Lower leg skin (tissue), 3 donors: ENCODE results near the gene GLS.

Source experiments
- CTCF ChIP-seq, 3 donors: fragments of 450-650 bp; IDR thresholded peaks; one replicate each; pipeline ENCODE4 v1.5.1; 2016; ENCODE audit warnings: antibody characterized with exemption in 3 of 3, mild to moderate bottlenecking in 3 of 3, moderate library complexity in 2 of 3
- POLR2A ChIP-seq, 2 donors: fragments of 450-650 bp; IDR thresholded peaks; one replicate each; pipeline ENCODE4 v1.6.1; 2016 to 2017; ENCODE audit warnings: antibody characterized with exemption in 2 of 2, mild to moderate bottlenecking in 1 of 2, moderate library complexity in 1 of 2

GRCh38 chr2:191014653-191015020 lies 134.0 kb downstream of the GLS start:
- TF ChIP-seq CTCF (IDR thresholded peaks at IDR 0.05) = no peak
- TF ChIP-seq POLR2A (IDR thresholded peaks at IDR 0.05) = no peak
